Natural killer cell treated with Interleukin-12 subunit alpha and Interleukin-12 subunit beta and Interleukin-15 and Interleukin-18, amount 100 ng/mL, for 72 hours (primary cell): ENCODE measurements around the gene DMPK. TPM values are rescaled to one million over a fixed set of nuclear protein-coding genes. Genes with fewer than 3 reads are reported as not detected.

Source experiments
- ATAC-seq, 2 donors: fragments of 150-1000 bp; cut with Tn5 transposase in 1 of 2; sonication (Bioruptor Pico), chemical (Tn5 transposase) in 1 of 2; 2 replicates each; pipeline ENCODE4 v1.10.0; 2021
- DNase-seq: peaks from one replicate; pipeline ENCODE4 v3.0.0; 2022; ENCODE audit warnings: low spot score
- H3K27ac Mint-ChIP-seq, 2 donors: 1 replicate in 1 of 2; 2 replicates in 1 of 2; pipeline ENCODE4 v1.8.0; 2022; ENCODE audit warnings: mixed read lengths in 2 of 2, mild to moderate bottlenecking in 1 of 2, moderate library complexity in 1 of 2
- H3K27me3 Mint-ChIP-seq, 2 donors: 1 replicate in 1 of 2; 2 replicates in 1 of 2; pipeline ENCODE4 v1.8.0; 2022; ENCODE audit warnings: mixed read lengths in 2 of 2
- H3K36me3 Mint-ChIP-seq: one replicate; pipeline ENCODE4 v1.8.0; 2022; ENCODE audit warnings: mixed read lengths
- H3K4me1 Mint-ChIP-seq, 2 donors: 1 replicate in 1 of 2; 2 replicates in 1 of 2; pipeline ENCODE4 v1.8.0; 2022; ENCODE audit warnings: low read depth in 2 of 2, mixed read lengths in 2 of 2, mild to moderate bottlenecking in 1 of 2
- H3K4me3 Mint-ChIP-seq: one replicate; pipeline ENCODE4 v1.8.0; 2022; ENCODE audit warnings: mixed read lengths
- H3K9me3 Mint-ChIP-seq: 2 replicates; pipeline ENCODE4 v1.8.0; 2022; ENCODE audit warnings: mixed read lengths
- total RNA-seq, 2 donors: library from RNA; stranded (reverse); gene quantifications; one replicate each; pipeline ENCODE4 v1.2.3, GENCODE V29; 2022

The DMPK gene
- total RNA-seq, 2 donors from 2014 or later, result 40.8 to 51.1 TPM

GRCh38 chr19:45774765-45775164 lies 7.5 kb downstream of the DMPK start:
- no peak overlapping the region for H3K4me3 Mint-ChIP-seq
- H3K9me3 Mint-ChIP-seq, result no peaks in the 10 kb centered on the region
- H3K4me1 Mint-ChIP-seq, result peaks cover 15 to 24% of the 10 kb centered on the region in 2 donors
- peaks cover 7% of the 10 kb centered on the region in 2 donors for H3K27me3 Mint-ChIP-seq
- DNase-seq, result no peak
- no peak overlapping the region for H3K27ac Mint-ChIP-seq
- no peak for ATAC-seq
- no peaks in the 10 kb centered on the region for H3K36me3 Mint-ChIP-seq

DNA sequence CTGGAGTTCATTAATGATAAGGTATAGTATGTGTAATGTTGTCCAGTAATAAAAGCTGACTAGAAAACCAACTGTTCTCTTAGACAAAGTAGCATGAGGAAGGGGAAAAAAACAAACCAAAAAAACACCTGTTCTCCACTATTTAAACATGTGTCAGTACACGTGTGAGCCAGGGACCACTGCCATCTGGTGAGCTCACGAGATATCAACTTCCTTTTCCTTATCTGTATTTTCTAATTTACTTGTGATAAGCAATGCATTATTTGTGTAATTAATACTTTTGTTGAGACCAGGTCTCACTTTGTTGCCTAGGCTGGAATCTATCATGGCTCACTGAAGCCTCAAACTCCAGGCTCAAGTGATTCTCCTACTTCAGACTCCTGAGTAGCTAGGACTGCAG lies 8.9 kb downstream of the DMPK start:
- Mint-ChIP-seq H3K27me3 (no peaks in the 10 kb centered on the region), H3K9me3 (no peaks in the 10 kb centered on the region), H3K4me3 (no peak overlapping the region), H3K36me3 (no peaks in the 10 kb centered on the region), H3K4me1 (peaks cover 5 to 18% of the 10 kb centered on the region in 2 donors), H3K27ac (no peak overlapping the region)
- DNase-seq (no peak), ATAC-seq (no peak)

DNA sequence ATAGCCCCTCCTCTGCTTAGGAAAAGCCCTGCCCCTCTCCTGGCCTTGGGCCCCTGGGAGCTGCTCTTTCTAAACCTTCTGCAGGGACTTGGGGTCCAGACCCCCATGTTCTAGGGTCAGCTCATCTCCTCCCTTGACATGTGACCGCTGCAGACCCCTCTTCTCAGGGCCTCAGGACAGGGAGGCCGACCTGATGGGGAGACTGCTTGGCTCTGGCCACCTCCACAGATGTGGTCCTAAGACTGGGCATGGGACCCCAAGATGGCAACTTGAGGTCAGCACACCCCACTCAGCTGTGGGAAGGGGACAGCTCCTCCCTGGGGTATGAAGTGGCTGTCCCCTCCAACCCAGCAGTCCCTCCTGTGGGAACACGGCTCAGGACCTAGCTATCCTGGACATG lies 9.4 kb downstream of the DMPK start:
- no peak for ATAC-seq
- H3K36me3 Mint-ChIP-seq, result no peaks in the 10 kb centered on the region
- no peak overlapping the region for H3K27ac Mint-ChIP-seq
- H3K9me3 Mint-ChIP-seq, result no peaks in the 10 kb centered on the region
- H3K4me3 Mint-ChIP-seq, result no peak overlapping the region
- H3K27me3 Mint-ChIP-seq, result no peaks in the 10 kb centered on the region
- peaks cover 4 to 17% of the 10 kb centered on the region in 2 donors for H3K4me1 Mint-ChIP-seq
- DNase-seq, result no peak

DNA sequence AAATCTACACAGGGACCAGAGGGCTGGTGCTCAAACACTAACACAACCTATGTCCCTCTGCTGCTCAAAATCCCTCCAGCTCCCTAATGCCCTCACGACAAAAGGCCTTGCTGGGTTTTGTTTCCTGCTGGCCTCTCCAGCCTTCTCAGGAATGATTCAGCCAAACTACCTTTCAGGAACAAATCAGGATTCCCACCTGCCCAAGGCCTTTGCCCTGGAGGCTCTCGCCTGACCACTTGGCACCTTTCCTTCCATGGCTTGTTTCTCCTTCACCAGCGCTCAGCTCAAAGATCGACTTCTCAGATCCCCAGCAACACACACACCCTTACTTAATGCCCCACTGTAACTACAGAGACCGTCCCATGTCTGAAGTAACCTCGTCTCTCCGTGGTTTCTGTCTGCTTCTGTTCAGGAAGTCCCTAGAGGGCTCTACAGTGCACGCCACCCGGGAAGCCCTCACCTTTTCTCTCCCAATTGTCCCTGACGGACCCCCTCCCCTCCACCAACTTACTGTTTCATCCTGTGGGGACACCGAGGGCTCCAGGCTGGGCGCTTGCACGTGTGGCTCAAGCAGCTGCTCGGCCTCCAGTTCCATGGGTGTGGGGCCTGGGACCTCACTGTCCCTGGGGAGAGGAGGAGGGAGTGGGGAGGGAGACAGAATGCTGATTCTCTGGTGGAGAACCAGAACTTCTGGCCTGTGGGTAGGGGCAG lies 10.0 kb downstream of the DMPK start:
- H3K36me3 Mint-ChIP-seq, result no peaks in the 10 kb centered on the region
- no peaks in the 10 kb centered on the region for H3K27me3 Mint-ChIP-seq
- no peak for ATAC-seq
- H3K9me3 Mint-ChIP-seq, result no peaks in the 10 kb centered on the region
- peaks cover 4 to 17% of the 10 kb centered on the region in 2 donors for H3K4me1 Mint-ChIP-seq
- no peak overlapping the region for H3K27ac Mint-ChIP-seq
- no peak for DNase-seq
- H3K4me3 Mint-ChIP-seq, result no peak overlapping the region

GRCh38 chr19:45771311-45771933 lies 10.9 kb downstream of the DMPK start:
- peaks cover 4 to 14% of the 10 kb centered on the region in 2 donors for H3K4me1 Mint-ChIP-seq

DNA sequence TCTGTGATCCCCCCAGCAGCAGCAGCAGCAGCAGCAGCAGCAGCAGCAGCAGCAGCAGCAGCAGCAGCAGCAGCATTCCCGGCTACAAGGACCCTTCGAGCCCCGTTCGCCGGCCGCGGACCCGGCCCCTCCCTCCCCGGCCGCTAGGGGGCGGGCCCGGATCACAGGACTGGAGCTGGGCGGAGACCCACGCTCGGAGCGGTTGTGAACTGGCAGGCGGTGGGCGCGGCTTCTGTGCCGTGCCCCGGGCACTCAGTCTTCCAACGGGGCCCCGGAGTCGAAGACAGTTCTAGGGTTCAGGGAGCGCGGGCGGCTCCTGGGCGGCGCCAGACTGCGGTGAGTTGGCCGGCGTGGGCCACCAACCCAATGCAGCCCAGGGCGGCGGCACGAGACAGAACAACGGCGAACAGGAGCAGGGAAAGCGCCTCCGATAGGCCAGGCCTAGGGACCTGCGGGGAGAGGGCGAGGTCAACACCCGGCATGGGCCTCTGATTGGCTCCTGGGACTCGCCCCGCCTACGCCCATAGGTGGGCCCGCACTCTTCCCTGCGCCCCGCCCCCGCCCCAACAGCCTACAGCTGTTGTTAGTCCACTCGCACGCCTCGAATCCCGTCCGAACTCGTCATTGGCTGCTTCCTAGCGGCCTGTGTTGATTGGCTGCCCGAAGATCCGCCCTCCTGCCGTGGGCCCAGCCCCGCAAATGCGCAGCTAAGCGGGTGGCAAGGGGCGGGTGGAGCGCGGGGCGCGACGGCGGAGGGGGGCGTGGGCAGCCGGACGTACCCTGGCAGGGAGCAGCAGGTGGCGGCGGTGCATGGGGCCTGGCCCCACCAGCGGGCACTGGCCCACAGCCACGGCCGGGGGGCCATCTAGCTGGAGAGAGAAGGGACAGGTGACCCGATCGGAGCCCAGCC lies 11.8 kb downstream of the DMPK start:
- ATAC-seq (peak; percentile 78 to 80), DNase-seq (peak; percentile 90)
- peak overlapping the region; percentile 88 for H3K4me3 Mint-ChIP-seq
- peaks cover 4 to 14% of the 10 kb centered on the region in 2 donors for H3K4me1 Mint-ChIP-seq
- no peaks in the 10 kb centered on the region for H3K27me3 Mint-ChIP-seq
- H3K36me3 Mint-ChIP-seq, result no peaks in the 10 kb centered on the region
- H3K27ac Mint-ChIP-seq, result peak overlapping the region; percentile 83 to 92
- no peaks in the 10 kb centered on the region for H3K9me3 Mint-ChIP-seq

More at GRCh38 chr19:45771311-45771933, 10.9 kb downstream of the DMPK start:
- Mint-ChIP-seq H3K9me3 (no peaks in the 10 kb centered on the region), H3K27me3 (no peaks in the 10 kb centered on the region), H3K4me3 (peak overlapping the region; percentile 39), H3K36me3 (no peaks in the 10 kb centered on the region), H3K27ac (no peak overlapping the region)
- ATAC-seq (no peak), DNase-seq (no peak)

- H3K27ac Mint-ChIP-seq, result peak overlapping the region; percentile 83 to 92
- no peaks in the 10 kb centered on the region for H3K36me3 Mint-ChIP-seq
- H3K4me1 Mint-ChIP-seq, result peaks cover 4 to 14% of the 10 kb centered on the region in 2 donors
- ATAC-seq (peak in 1 of 2 donors; percentile 18), DNase-seq (no peak)
- no peaks in the 10 kb centered on the region for H3K27me3 Mint-ChIP-seq
- H3K9me3 Mint-ChIP-seq, result no peaks in the 10 kb centered on the region
- H3K4me3 Mint-ChIP-seq, result peak overlapping the region; percentile 88
Measured at GRCh38 chr19:45769821-45770191, 12.5 kb downstream of the DMPK start.

- peak; percentile 88 to 91 for ATAC-seq
- Mint-ChIP-seq H3K27ac (peak within 1 kb of the TSS; percentile 83 to 92), H3K27me3 (no peaks in the 10 kb centered on the region), H3K4me1 (peaks cover 4 to 14% of the 10 kb centered on the region in 2 donors), H3K36me3 (no peaks in the 10 kb centered on the region), H3K9me3 (no peaks in the 10 kb centered on the region), H3K4me3 (peak within 1 kb of the TSS; percentile 88)
- peak; percentile 99 for DNase-seq
Measured at GRCh38 chr19:45768984-45769782, 13.1 kb downstream of the DMPK start, which contains the start of gene SIX5. Gene SIX5 (minus strand): TSS chr19:45769252. CDS start chr19:45768844, 408 bp downstream.

DNA sequence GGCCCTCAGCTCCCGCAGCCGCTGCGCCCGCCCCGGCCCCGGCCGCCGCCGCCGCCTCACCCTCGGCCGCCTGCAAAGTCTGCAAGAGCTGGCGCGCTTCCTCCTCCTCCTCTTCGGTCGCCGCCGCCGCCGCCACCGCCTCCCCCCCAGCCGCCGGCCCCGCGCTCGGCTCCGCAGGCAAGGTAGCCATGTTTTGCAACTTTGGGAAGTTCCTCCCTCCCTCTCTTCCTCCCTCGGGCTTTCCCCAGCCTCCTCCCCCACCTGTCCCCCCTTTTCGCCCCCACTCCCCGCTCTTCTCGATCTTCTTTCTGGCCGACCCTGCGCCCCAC lies 13.7 kb downstream of the DMPK start:
- peak; percentile 75 for DNase-seq
- Mint-ChIP-seq H3K36me3 (no peaks in the 10 kb centered on the region), H3K4me1 (peaks cover 4 to 14% of the 10 kb centered on the region in 2 donors), H3K27ac (peak overlapping the region; percentile 83 to 92), H3K4me3 (peak overlapping the region; percentile 88), H3K9me3 (no peaks in the 10 kb centered on the region), H3K27me3 (no peaks in the 10 kb centered on the region)
- ATAC-seq, result no peak

DNA sequence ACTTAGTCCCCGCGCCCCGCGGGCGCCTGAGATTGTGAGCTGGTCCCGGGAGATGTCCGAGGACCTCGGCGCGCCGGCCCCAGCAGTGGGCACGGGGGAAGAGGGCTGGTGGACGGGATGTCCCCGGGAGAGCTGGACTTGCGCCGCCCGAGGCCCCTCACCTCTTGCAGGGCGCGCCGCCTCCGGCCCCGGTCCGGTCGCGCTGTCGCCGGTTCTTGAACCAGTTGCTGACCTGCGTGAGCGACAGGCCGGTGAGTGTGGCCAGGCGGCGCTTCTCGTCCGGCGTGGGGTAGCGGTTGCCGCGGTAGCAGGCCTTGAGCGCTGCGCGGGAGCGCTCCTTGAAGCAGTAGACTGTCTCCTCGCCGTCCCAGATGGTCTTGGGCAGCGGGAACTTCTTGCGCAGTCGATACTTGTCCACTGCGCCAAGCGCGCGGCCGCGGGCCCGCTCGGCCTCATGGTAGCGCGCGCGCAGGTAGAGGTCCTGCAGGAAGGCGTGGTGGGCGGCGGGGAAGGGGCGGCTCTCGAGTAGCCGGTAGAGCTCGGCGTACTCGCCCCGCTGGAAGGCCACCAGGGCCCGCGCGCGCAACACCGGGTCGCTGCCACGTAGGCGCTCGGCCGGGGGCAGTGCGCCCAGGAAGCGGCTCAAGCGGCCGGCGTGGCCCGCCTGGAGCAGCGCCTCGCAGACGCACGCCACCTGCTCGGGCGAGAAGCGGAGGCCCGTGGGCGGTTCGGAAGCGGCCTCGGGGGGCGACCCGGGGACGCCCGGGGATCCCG lies 14.2 kb downstream of the DMPK start:
- Mint-ChIP-seq H3K4me3 (peak overlapping the region; percentile 88), H3K36me3 (no peaks in the 10 kb centered on the region), H3K27me3 (no peaks in the 10 kb centered on the region), H3K9me3 (no peaks in the 10 kb centered on the region), H3K27ac (no peak overlapping the region), H3K4me1 (peaks cover 4 to 14% of the 10 kb centered on the region in 2 donors)
- ATAC-seq (no peak), DNase-seq (no peak)

- H3K36me3 Mint-ChIP-seq, result no peaks in the 10 kb centered on the region
- no peaks in the 10 kb centered on the region for H3K27me3 Mint-ChIP-seq
- DNase-seq, result no peak
- H3K27ac Mint-ChIP-seq, result no peak overlapping the region
- H3K4me1 Mint-ChIP-seq, result peaks cover 4 to 14% of the 10 kb centered on the region in 2 donors
- no peak for ATAC-seq
- peak overlapping the region; percentile 48 for H3K4me3 Mint-ChIP-seq
- H3K9me3 Mint-ChIP-seq, result no peaks in the 10 kb centered on the region
Measured at GRCh38 chr19:45767410-45767880, 14.8 kb downstream of the DMPK start.

DNA sequence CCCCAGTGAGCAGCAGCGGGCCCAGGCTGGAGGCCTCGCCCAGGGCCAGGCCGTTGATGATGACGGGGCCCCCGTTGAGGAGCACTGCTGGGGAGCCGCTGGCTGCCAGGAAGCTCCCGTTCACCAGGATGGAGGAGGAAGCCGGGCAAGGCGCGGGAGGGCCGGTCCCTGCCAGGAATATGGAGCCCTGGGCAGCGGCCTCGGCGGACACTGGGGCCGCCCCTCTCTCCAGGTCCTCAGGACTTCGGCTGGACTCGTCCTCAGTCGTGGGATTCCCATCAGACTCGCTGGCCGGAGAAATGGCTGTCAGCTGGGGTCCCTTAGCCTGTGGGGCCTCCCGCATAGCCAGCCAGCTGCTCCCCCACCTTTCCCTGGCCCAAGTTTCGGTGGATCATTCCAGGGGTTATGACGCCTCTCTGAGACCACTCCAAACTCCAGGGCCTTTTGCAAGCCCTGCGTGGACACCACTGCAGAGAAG lies 15.4 kb downstream of the DMPK start:
- H3K4me3 Mint-ChIP-seq, result peak overlapping the region; percentile 48
- H3K36me3 Mint-ChIP-seq, result no peaks in the 10 kb centered on the region
- ATAC-seq (no peak), DNase-seq (no peak)
- H3K27ac Mint-ChIP-seq, result no peak overlapping the region
- no peaks in the 10 kb centered on the region for H3K27me3 Mint-ChIP-seq
- peaks cover 4 to 14% of the 10 kb centered on the region in 2 donors for H3K4me1 Mint-ChIP-seq
- no peaks in the 10 kb centered on the region for H3K9me3 Mint-ChIP-seq
